ENCODE measurements around the gene ARID3A. TPM values are rescaled to one million over a fixed set of nuclear protein-coding genes. Genes with fewer than 3 reads are reported as not detected.

ARID3A gene
- total and polyA plus RNA-seq, 2 donors (not counting 3 experiments of a cell fraction or from before 2014, with no cell fraction given), result 5.4 to 13.2 TPM

DNA sequence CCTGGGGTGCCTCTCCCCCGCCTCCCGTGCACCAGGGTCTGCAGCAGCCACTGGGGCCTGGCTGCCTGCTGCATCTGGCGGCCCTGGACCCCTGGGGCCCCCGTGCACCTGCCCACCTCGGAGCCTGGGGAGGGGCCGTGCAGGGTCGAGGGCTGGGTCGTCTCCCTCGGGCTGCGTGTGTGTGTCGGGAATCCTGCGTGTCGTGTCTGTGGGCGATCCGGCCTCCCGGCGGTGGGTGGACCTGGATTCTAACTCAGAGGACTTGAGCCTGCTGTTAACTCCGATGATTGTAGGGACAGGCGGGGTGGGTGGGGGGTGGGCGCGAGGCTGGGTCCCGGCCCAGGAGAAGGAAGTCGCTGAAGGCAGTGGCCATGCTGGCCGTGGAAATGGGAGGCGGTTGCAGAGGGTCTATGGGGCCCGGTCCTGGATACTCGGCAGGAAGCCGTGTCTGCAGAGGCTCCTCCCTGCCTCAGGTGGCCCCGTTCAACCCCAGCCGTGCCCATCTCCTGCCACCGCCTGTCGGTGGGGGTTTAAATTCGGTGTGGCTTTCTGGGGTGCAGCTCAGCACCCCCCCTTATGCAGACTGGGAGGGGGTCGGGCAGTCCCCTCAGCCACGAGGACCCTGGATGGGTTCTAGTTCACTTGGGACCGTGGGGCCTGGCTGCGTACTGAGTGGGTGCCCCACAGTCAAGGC lies 48.9 kb downstream of the ARID3A start:
- no peak for FAIRE-seq
- Histone ChIP-seq H4K20me1 (replicated peaks; ENCODE audit: control insufficient read depth, extremely low read depth, insufficient read depth, low read length) (no peaks in the 10 kb centered on the region), H3K4me1 (ENCODE audit: control insufficient read depth, extremely low read depth, insufficient read depth, low read length) (no peaks in the 10 kb centered on the region), H3K9ac (replicated peaks; ENCODE audit: extremely low read depth, insufficient read depth, low read length) (no peak overlapping the region), H3K9me3 (replicated peaks; ENCODE audit: control insufficient read depth, insufficient read depth, low read length) (no peaks in the 10 kb centered on the region), H3K4me3 (replicated peaks in 1 of 3; ENCODE audit: insufficient read depth in 1 of 3, low read depth in 1 of 3, low read length in 3 of 3) (no peak overlapping the region), H3K4me2 (ENCODE audit: insufficient read depth, low read length) (no peak overlapping the region), H2AFZ (ENCODE audit: low read depth, low read length) (no peak overlapping the region), H3K9me1 (replicated peaks; ENCODE audit: control insufficient read depth, extremely low read depth, insufficient read depth, low read length) (no peaks in the 10 kb centered on the region), H3K79me2 (ENCODE audit: control insufficient read depth, insufficient read depth, low read length) (no peaks in the 10 kb centered on the region), H3K27me3 (ENCODE audit: control insufficient read depth in 2 of 2, insufficient read depth in 2 of 2, low read length in 2 of 2) (no peaks in the 10 kb centered on the region), H3K27ac (ENCODE audit: insufficient read depth, low read depth, low read length) (no peak overlapping the region), H3K36me3 (ENCODE audit: control insufficient read depth in 2 of 2, extremely low read depth in 1 of 2, insufficient read depth in 2 of 2, low read length in 2 of 2) (peaks cover 0 to 4% of the 10 kb centered on the region in 2 experiments)
- dilution Hi-C loops (cut with MboI; ENCODE audit: extremely low pct_ligation_motif_present, low sequenced_read_pairs) (no loop called here), intact Hi-C loops (cut with micrococcal nuclease) (no loop called here)
- POLR2A ChIA-PET, result no interaction called here
- no TSS peak for BruUV-seq (replicated peaks)
- CTCF ChIA-PET, result interaction anchor here (0.7 kb wide), 1 partner anchor 13 kb away, joined by 3 read pairs; no protein-coding TSS in a partner anchor
- DNase-seq (ENCODE audit: low read depth, low spot score), result no peak
- TF ChIP-seq FOS (IDR thresholded peaks at IDR 0.05; ENCODE audit: borderline replicate concordance, insufficient read depth, low read length), result no peak
- no peak for TF ChIP-seq POLR2A (IDR thresholded peaks at IDR 0.05; ENCODE audit: low read depth, low read length)
- TF ChIP-seq MAX (IDR thresholded peaks at IDR 0.05; ENCODE audit: insufficient read depth, insufficient read length), result no peak

DNA sequence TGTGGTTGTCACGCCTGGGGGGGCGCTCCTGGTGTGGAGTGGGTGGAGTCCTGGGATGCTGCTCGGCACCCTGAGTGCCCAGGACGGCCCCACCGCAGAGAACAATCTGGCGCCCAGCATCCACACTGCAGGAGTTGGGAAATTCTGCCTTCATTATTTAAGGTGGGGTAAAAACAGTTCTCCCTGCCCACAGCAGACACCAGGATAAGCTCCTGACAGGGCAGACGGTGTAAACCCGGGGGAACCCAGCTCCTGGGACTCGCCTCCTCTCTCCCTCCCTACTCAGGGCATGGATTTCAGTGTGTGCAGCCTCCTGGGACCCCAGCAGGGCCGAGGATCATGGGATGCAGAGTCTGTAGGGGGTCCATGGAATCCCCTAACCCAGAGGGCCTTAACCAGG lies 50.6 kb downstream of the ARID3A start:
- no peak overlapping the region for H3K9ac ChIP-seq (replicated peaks; ENCODE audit: extremely low read depth, insufficient read depth, low read length)
- H3K4me1 ChIP-seq (ENCODE audit: control insufficient read depth, extremely low read depth, insufficient read depth, low read length), result no peaks in the 10 kb centered on the region
- CTCF ChIA-PET, result interaction anchor here (1.5 kb wide), 1 partner anchor 53 kb away, joined by 6 read pairs; no protein-coding TSS in a partner anchor
- no TSS peak for BruUV-seq (replicated peaks)
- DNase-seq (ENCODE audit: low read depth, low spot score) (no peak), FAIRE-seq (no peak)
- no peaks in the 10 kb centered on the region for H3K9me1 ChIP-seq (replicated peaks; ENCODE audit: control insufficient read depth, extremely low read depth, insufficient read depth, low read length)
- no peaks in the 10 kb centered on the region for H4K20me1 ChIP-seq (replicated peaks; ENCODE audit: control insufficient read depth, extremely low read depth, insufficient read depth, low read length)
- no peak overlapping the region for H3K4me2 ChIP-seq (ENCODE audit: insufficient read depth, low read length)
- no peaks in the 10 kb centered on the region for H3K36me3 ChIP-seq (ENCODE audit: control insufficient read depth in 2 of 2, extremely low read depth in 1 of 2, insufficient read depth in 2 of 2, low read length in 2 of 2)
- no peak overlapping the region for H2AFZ ChIP-seq (ENCODE audit: low read depth, low read length)
- H3K27ac ChIP-seq (ENCODE audit: insufficient read depth, low read depth, low read length), result no peak overlapping the region
- TF ChIP-seq POLR2AphosphoS5 (IDR thresholded peaks at IDR 0.05; ENCODE audit: insufficient read depth, low read depth, low read length), result no peak
- TF ChIP-seq CTCF (IDR thresholded peaks at IDR 0.05; ENCODE audit: extremely low read depth in 1 of 2, insufficient read depth in 1 of 2, low read depth in 1 of 2, low read length in 2 of 2), result no peak
- TF ChIP-seq FOS (IDR thresholded peaks at IDR 0.05; ENCODE audit: borderline replicate concordance, insufficient read depth, low read length), result no peak
- TF ChIP-seq MAX (IDR thresholded peaks at IDR 0.05; ENCODE audit: insufficient read depth, insufficient read length), result no peak
- no peak for TF ChIP-seq MYC (IDR thresholded peaks at IDR 0.05; ENCODE audit: low read depth, low read length)
- TF ChIP-seq EZH2 (IDR thresholded peaks at IDR 0.05; ENCODE audit: borderline replicate concordance, low read depth, low read length, severe bottlenecking), result no peak
- TF ChIP-seq JUN (IDR thresholded peaks at IDR 0.05; ENCODE audit: borderline replicate concordance, insufficient read depth, insufficient read length, low read depth), result no peak
- TF ChIP-seq GATA2 (IDR thresholded peaks at IDR 0.05; ENCODE audit: insufficient read depth, insufficient read length, low read depth, low read length), result no peak
- no peak for TF ChIP-seq POLR2A (IDR thresholded peaks at IDR 0.05; ENCODE audit: low read depth, low read length)
- intact Hi-C loops (cut with micrococcal nuclease), result no loop called here
- no peaks in the 10 kb centered on the region for H3K27me3 ChIP-seq (ENCODE audit: control insufficient read depth in 2 of 2, insufficient read depth in 2 of 2, low read length in 2 of 2)
- POLR2A ChIA-PET, result no interaction called here
- no peaks in the 10 kb centered on the region for H3K9me3 ChIP-seq (replicated peaks; ENCODE audit: control insufficient read depth, insufficient read depth, low read length)
- H3K4me3 ChIP-seq (replicated peaks in 1 of 3; ENCODE audit: insufficient read depth in 1 of 3, low read depth in 1 of 3, low read length in 3 of 3), result no peak overlapping the region
- dilution Hi-C loops (cut with MboI; ENCODE audit: extremely low pct_ligation_motif_present, low sequenced_read_pairs), result no loop called here
- H3K79me2 ChIP-seq (ENCODE audit: control insufficient read depth, insufficient read depth, low read length), result no peaks in the 10 kb centered on the region
